GM10266 (cell line): Measurements from ENCODE around the gene S100G.

Experiments used
- DNase-seq: peaks from one replicate; pipeline ENCODE4 v3.0.0; 2012; ENCODE audit errors: extremely low spot score
- TF ChIP-seq, protein P1 (sequence below): IDR thresholded peaks from 2 replicates; pipeline ENCODE4 v1.5.1; 2012; ENCODE audit warnings: mild to moderate bottlenecking, low read depth; ENCODE audit not compliant: control insufficient read depth, insufficient read depth; ENCODE audit errors: missing control alignments

S100G gene

DNA sequence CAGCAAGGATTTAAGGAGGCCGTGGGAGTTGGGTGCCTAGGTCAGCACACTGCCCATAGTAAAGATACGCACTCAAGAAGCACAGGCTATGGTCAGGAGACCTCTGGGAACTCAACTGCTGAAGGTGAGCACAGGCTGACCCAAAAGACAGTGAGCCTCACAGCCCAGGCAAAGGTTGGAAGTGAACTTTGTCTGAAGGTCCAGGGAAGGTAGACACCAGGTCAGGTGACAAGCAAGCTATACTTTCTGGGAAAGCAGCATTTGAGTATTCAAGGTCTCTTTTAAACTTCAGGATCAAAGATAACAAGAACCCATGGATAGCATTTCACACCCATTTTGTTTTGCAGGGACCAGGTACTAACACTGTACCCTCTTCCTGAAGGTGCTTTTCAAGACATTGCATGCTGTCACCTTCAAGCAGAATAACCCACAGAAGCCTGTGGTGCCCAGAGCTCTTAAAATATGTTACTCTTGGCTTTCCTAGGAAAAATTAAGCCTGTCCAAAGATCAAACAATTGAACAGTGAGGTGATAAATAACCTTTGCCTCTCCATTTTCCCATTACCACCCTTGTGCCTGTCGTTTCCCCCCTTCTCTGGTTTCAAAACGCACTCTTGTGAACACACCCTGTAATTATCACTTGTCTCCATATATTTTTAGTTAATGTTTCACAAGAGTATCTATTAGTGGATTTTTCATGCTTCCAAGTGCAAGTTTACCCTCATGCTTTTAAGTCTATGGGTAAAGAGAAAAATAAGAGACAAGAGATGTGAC lies 3.4 kb upstream of the S100G start:
- TF ChIP-seq, protein P1, sequence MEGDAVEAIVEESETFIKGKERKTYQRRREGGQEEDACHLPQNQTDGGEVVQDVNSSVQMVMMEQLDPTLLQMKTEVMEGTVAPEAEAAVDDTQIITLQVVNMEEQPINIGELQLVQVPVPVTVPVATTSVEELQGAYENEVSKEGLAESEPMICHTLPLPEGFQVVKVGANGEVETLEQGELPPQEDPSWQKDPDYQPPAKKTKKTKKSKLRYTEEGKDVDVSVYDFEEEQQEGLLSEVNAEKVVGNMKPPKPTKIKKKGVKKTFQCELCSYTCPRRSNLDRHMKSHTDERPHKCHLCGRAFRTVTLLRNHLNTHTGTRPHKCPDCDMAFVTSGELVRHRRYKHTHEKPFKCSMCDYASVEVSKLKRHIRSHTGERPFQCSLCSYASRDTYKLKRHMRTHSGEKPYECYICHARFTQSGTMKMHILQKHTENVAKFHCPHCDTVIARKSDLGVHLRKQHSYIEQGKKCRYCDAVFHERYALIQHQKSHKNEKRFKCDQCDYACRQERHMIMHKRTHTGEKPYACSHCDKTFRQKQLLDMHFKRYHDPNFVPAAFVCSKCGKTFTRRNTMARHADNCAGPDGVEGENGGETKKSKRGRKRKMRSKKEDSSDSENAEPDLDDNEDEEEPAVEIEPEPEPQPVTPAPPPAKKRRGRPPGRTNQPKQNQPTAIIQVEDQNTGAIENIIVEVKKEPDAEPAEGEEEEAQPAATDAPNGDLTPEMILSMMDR: no peak

DNA sequence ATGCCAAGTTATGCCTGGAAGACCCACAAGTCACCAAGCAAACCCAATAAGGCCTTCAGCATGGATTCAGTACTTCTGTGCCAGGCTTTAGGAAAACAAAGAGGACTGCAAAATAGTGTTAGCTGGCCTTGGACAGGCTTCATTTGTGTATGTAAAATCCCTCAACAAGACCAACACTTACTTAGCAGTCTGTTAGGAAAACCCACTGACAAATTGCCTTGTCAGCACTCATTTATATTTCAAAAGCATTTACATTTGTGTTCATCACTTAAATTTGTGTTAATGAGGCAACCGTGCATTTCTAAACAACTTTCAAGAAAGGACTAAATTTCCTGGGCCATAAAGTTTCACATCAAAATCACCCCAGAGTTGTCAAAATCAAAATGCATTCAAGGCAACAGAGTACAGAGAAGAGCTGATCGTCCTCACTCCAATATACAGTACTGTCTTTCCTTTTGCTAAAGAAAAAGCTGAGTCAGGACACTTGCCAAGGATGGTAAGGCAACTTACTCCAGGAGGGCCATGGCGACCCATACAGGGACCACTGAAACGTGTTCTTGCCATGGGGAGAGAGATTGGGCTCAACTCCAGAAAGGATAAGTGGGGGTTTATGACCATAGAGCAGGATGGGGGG lies 1.6 kb downstream of the S100G start:
- DNase-seq: no peak
- TF ChIP-seq, protein P1: no peak

More for the DNA sequence above, 3.4 kb upstream of the S100G start:
- DNase-seq: no peak

DNA sequence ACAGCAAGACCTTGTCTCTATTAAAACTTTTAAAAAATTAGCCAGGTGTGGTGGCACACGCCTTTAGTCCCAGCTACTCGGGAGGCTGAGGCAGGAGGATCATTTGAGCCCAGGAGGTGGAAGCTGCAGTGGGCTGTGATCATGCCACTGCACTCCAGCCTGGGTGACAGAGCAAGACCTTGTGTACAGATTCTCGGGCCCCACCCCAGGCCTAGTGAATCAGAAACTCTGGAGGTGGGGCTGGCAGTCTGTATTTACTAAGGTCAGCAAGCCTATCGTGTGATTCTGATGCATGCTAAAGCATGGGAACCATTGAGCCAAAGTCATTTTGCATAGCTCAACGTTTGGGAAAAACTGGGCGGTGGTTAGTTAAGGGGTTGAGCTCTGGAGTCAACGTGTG lies 3.5 kb downstream of the S100G start:
- no peak for DNase-seq
- TF ChIP-seq, protein P1: no peak

DNA sequence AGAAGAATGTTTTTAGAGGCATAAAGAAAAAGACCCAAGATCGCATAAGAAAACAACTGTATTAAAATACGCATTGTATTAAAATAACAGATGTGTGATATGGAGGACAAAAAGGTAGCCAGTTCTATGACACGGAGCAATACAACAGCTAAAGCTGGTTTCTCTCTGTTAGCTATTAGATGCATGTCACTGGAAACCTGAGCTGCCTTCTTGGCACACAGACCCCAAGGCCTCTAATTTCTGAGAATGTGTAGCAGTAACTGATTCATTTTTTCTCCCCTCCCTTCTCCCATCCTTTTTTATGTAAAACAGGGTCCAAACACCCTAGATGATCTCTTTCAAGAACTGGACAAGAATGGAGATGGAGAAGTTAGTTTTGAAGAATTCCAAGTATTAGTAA lies 4.1 kb downstream of the S100G start:
- DNase-seq: no peak
- TF ChIP-seq, protein P1: no peak

DNA sequence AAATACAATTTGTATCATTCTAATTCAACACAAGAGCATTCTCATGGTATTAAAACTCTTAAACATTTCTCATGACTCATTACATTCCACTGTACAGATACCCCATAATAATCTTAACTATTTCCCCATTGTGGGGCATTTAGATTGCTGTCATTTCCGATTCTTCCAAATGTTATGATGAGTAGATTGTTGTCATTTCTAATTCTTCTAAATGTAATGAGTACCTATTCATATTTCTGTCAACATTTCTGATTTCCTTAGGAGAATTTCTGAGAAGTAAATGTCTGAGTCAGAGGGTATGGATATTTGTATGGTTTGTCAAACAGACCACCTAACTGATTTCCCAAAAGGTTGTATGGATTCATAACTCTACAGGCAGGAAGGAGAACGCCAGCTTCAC lies 8.3 kb downstream of the S100G start:
- TF ChIP-seq, protein P1: no peak
- no peak for DNase-seq

DNA sequence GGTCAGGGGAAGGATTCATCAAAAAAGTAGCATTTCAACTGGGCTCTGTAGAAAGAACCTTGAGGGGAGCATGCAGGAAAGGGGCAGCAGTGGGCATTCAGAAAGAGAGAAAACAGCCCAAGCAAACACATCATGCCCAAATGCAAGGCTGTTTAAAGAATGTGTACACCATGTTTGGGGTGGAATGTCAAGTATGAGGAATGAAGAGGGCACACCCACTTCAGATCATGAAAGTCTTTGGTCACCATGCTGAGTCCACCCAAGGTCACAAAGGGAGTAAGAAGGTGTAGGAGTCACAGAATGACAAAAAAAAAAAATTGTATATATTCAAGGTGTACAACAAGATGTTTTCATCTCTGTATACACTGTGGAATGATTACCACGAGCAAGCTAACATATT lies 9.4 kb downstream of the S100G start:
- TF ChIP-seq, protein P1: no peak
- no peak for DNase-seq

DNA sequence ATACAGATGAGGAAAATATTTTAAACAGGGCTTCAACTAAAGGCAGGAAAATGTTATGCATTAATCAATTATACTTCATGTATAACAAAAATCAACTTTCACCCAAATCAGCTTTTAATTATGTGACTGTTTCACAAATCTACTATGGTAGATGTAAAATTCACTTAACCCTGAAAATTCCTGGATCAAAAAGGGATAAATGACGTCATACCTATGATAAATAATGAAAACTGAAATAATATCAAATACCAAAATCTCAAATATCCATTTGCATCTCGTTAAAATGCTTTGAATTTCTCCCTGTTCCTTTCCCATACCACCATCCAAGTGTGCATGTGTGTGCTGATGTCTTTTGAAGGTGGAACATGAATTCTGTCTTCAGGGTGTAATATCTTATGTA lies 11.5 kb downstream of the S100G start:
- DNase-seq: no peak
- TF ChIP-seq, protein P1: no peak
